ENCODE measurements around the gene AKR1C1. TPM values are rescaled to one million over a fixed set of nuclear protein-coding genes. Genes with fewer than 3 reads are reported as not detected.
"Not testable (repeated sequence)": the region's sequence is repeated elsewhere in the genome, so short reads cannot be mapped to it uniquely, and the experiment has no call there.

Gene AKR1C1
- total RNA-seq, 2 donors from 2014 or later = 12.8 to 88.1 TPM

- ATAC-seq = no peak
- intact Hi-C loops (cut with DNase I, micrococcal nuclease) = no loop called here
- no peak for DNase-seq
Observed at GRCh38 chr10:4977025-4977424, 13.8 kb downstream of the AKR1C1 start.

GRCh38 chr10:4978870-4979269 lies 15.7 kb downstream of the AKR1C1 start:
- intact Hi-C loops (cut with DNase I, micrococcal nuclease) = no loop called here
- ATAC-seq (no peak), DNase-seq (no peak)

DNA sequence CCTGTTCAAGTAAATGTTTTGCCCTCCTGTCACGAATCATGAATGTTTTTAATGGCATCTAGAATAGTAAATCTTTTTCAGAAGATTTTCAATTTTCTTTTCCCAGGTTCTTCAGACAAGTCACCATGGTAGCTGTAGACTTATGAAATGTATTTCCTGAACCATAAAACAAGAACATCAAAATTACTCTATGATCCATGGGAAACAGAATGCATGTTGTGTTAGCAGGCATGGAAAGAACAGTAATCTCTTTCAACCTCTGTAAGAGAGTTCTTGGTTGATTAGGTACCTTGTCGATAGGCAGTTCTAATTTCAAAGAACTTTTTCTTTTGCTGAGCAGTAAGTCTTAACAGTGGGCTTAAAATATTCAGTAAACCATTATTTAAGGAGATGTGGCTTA lies 17.6 kb downstream of the AKR1C1 start:
- intact Hi-C loops (cut with DNase I, micrococcal nuclease) = no loop called here
- DNase-seq = no peak
- no peak for ATAC-seq

DNA sequence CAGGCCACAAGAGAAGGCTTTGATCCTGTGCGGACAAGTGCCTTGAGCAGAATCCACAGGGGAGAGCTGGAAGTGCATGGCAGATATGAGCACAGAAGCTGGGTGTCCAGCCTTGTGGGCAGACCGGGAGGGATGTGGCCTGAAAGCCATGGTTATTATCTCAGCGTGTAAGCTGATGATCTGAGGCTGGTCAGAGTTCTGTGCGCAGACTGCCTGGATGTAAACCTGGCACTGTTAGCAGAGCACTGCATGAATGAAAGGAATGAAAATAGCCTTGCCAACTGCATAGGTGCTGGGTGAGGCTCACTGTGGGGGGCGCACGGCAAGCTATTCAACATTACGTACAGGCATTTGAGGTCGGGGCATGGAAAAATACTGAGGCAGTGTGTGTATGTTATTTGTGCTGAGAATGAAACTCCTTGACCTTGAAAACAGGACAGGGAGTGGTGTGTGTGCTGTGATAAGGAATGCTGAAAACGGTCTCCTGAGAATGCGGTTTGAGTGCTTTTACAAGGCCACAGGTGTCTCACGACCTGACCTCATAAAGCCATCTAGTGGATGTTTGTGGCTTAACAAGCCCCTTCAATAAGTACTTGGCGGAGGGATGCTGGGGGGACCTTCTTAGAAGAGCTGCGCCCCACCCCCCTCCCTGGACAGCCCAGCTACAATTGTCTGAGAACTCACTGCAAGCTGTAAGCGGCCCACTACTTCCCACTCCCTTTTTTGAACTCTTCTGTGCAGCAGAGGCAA lies 18.7 kb downstream of the AKR1C1 start:
- intact Hi-C loops (cut with DNase I, micrococcal nuclease) = no loop called here
- peak; percentile 13 to 67 for DNase-seq
- peak; percentile 88 for ATAC-seq

- peak; percentile 58 for ATAC-seq
- intact Hi-C loops (cut with DNase I, micrococcal nuclease) = no loop called here
- DNase-seq = peak in 1 of 2 donors; percentile 28
Observed at GRCh38 chr10:4982764-4983226, 19.6 kb downstream of the AKR1C1 start.

GRCh38 chr10:4983615-4984216 lies 20.5 kb downstream of the AKR1C1 start:
- DNase-seq (no peak), ATAC-seq (no peak)
- intact Hi-C loops (cut with DNase I, micrococcal nuclease) = no loop called here

- no peak for ATAC-seq
- intact Hi-C loops (cut with DNase I, micrococcal nuclease) = no loop called here
- no peak for DNase-seq
Observed at GRCh38 chr10:4984223-4984622, 21.0 kb downstream of the AKR1C1 start.

DNA sequence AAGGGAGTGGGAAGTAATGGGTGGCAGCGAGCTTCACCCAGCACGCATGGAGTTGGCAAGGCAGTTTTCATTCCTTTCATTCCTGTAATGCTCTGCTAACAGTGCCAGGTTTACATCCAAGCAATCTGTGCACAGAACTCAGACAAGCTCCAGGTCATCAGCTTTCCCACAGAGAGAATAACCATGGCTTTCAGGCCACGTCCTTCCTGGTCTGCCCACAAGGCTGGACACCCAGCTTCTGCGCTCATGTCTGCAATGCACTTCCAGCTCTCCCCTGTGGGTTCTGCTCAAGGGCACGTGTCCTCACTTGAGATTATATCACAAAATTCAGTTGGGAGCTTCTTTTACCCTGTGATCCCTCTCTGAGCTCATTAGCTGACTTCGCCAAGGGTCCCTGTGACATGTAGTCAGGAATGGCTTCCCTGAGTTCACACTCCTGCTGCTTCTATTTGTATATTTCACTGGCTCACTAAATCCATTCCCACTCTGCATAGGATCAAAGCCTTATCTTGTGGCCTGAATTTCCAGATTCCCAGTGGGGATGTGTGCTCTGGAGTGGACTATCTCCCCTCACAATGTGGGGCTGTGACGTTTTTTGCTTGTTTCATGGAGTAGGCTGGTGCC lies 21.9 kb downstream of the AKR1C1 start:
- intact Hi-C loops (cut with DNase I, micrococcal nuclease) = no loop called here

DNA sequence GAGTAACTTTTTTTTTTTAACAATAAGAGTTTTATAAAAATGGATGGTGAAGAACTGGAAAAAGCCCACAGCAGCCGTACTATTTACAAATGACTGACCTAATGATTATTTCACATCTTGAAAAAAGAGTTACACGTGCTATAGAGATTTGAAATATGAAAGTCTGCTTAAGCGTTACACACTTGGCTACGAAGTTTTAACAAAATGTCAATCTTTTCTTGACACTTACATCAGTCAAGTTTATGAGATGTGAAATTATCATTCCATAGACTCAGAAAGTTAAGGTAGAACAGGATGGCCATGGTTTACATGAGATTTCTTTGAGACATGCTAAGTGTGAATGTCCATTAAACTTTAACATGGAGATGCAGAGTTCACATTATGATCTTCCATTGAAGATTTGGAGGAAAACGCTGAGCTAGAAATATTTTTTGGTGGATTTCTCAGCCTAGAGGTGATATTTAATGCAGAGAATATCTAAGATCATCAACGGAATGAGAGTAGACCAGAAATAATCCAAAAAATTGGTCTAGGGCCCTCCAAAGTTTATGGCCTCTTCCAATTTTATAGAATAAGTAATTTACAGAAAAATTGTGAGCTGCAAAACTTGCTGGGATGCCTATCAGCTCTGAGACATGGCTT lies 24.9 kb downstream of the AKR1C1 start:
- intact Hi-C loops (cut with DNase I, micrococcal nuclease); ATAC-seq; DNase-seq: not testable (repeated sequence)

More for the DNA sequence above, 21.9 kb downstream of the AKR1C1 start:
- no peak for ATAC-seq
- DNase-seq = no peak

DNA sequence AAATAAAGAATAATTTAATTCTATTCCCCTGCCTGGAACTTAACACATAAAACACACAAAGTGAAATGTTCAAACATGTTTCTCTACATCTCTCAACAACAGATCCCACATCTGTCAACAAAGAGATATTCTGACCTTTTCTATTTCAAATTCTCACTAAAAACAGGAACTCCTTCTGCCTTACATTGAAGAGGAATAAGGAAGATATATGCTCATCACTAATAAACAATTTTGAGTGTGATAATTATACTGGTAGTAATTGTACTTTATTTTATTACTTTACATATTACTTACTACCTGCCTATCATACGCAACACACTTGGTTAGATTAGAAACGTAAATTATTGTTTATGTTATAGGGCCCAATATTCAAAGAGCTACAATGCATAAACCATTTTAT lies 27.0 kb downstream of the AKR1C1 start:
- no peak for DNase-seq
- no peak for ATAC-seq
- intact Hi-C loops (cut with DNase I, micrococcal nuclease) = no loop called here

DNA sequence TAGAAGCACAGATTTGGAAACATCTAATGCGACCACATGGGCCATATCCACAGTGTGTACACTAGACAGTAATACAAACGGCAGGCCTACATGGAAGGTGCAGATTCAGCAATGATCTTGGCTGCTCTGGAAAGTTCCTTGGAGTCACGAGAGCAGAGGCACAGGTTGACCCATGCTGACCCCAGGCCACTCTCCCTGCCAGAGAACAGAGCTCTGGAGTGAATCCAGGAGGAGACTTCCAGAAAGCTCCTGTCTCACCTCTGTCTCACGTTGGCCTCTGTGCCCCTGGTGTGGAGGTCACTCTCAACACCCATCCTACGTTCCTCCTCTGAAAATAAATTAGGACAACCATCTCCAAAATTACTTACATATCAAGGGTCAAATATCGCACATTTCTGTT lies 28.2 kb downstream of the AKR1C1 start:
- ATAC-seq; DNase-seq; intact Hi-C loops (cut with DNase I, micrococcal nuclease): not testable (repeated sequence)

- intact Hi-C loops (cut with DNase I, micrococcal nuclease); ATAC-seq; DNase-seq: not testable (repeated sequence)
Observed at GRCh38 chr10:4992564-4992963, 29.3 kb downstream of the AKR1C1 start.

GRCh38 chr10:4994260-4994659 lies 31.0 kb downstream of the AKR1C1 start:
- ATAC-seq; intact Hi-C loops (cut with DNase I, micrococcal nuclease); DNase-seq: not testable (repeated sequence)

GRCh38 chr10:4998671-4999070 lies 35.5 kb downstream of the AKR1C1 start:
- intact Hi-C loops (cut with DNase I, micrococcal nuclease) = no loop called here
- no peak for ATAC-seq

GRCh38 chr10:5002013-5002727 lies 39.0 kb downstream of the AKR1C1 start:
- intact Hi-C loops (cut with DNase I, micrococcal nuclease) = no loop called here
- ATAC-seq (no peak), DNase-seq (no peak)

More at GRCh38 chr10:4998671-4999070, 35.5 kb downstream of the AKR1C1 start:
- no peak for DNase-seq

DNA sequence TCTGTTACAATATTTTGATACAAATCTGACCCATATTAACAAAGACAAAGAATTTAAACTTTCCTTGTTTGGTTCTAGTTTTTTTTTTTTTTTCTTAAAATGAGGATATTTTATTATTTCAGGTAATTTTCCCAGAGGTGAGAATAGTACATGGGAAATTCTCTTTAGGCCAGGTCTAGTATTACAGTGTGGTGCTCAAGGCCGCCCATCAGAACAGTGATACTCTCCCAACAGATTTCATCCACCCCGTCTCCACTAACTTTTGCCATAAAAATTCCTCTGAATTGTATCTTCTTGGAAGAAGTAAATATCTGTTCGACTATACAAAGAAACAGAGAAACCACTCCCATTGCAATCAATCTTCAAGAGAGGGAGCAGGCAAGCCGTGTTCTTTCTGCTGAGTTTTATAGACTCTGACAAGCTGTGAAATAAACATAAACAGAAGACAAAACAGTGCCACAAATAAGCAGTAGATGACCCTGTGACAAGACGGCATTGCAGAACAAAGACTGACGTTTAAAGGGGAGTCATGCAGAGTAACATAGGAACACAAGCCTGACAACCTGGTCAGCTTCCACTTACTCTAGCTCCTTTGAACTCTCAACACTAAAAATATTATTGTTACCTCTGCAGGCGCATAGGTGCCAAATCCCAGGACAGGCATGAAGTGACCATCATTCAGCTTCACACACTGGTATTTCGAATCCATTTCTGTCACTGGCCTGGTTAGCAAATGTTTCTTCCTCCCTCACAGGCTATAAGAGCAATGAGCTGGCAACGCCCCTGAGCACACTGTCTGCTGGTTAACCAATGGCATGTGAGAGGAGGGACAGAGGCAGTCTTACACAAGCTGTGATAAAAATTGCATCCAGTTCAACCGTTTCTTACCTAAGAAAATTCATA lies 40.2 kb downstream of the AKR1C1 start, which contains the start of gene AKR1C2:
Gene AKR1C2, minus strand, starts transcription at position 731 of the 903 bp plus-strand sequence. Its CDS starts 22 bp downstream, at position 709.
- intact Hi-C loops (cut with DNase I, micrococcal nuclease); DNase-seq: not testable (repeated sequence)
- peak; percentile 100 for ATAC-seq

DNA sequence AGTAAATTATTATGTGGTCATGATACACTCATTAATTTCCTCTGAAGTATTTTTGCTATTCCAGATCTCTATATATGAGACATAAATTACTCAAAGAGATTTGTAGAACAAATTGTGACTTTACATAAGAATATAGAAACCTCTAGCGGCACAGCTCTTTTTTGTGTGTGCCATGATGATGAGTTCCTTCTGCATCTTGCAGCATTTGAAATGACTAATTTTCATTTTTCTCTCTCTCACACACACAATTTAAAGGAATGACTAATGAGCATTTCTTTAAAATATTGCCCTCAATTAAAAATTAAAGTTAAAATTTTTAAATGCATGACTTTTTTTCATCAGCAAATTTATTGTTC lies 40.8 kb downstream of the AKR1C1 start:
- intact Hi-C loops (cut with DNase I, micrococcal nuclease); ATAC-seq; DNase-seq: not testable (repeated sequence)

DNA sequence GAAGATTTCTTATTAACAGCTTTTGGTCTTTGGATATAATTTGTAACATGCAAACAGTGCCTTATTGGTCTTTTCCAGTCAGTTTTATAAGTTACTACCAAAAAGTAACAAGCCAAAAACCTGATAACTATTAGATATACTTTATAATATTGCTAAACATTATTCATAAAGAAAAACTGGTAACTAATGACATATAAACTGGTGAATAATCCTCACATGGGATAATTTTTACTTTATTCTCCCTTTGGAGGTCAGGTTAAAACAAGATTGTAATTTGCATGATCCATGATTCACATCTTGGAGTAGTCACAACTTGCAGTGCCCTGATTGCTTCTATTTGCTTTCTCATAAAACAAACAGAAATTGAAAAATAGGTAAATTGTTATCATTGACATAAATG lies 41.3 kb downstream of the AKR1C1 start:
- ATAC-seq; intact Hi-C loops (cut with DNase I, micrococcal nuclease); DNase-seq: not testable (repeated sequence)
